HUES6 (cell line): ENCODE data around the gene GSG1L.

Experiments used
- H3K27ac ChIP-seq: 2 replicates; pipeline ENCODE4 v1.7.0; 2013; ENCODE audit warnings: low read depth, mild to moderate bottlenecking, low read length, inconsistent platforms
- H3K27me3 ChIP-seq: 2 replicates; pipeline ENCODE4 v1.6.1; 2013; ENCODE audit warnings: low read length; ENCODE audit not compliant: control insufficient read depth, insufficient read depth
- H3K36me3 ChIP-seq: 2 replicates; pipeline ENCODE4 v1.6.1; 2013; ENCODE audit warnings: low read length; ENCODE audit not compliant: control insufficient read depth, insufficient read depth
- H3K4me1 ChIP-seq: 2 replicates; pipeline ENCODE4 v1.6.1; 2013; ENCODE audit warnings: low read length; ENCODE audit not compliant: control insufficient read depth, insufficient read depth
- H3K4me3 ChIP-seq: 2 replicates; pipeline ENCODE4 v1.5.1; 2013; ENCODE audit warnings: low read depth, low read length
- H3K9ac ChIP-seq: one replicate; pipeline ENCODE4 v1.6.1; 2013; ENCODE audit warnings: mild to moderate bottlenecking, low read length
- H3K9me3 ChIP-seq: 2 replicates; pipeline ENCODE4 v1.6.1; 2013; ENCODE audit warnings: low read depth, low read length; ENCODE audit not compliant: control insufficient read depth, insufficient read depth

GSG1L gene

DNA sequence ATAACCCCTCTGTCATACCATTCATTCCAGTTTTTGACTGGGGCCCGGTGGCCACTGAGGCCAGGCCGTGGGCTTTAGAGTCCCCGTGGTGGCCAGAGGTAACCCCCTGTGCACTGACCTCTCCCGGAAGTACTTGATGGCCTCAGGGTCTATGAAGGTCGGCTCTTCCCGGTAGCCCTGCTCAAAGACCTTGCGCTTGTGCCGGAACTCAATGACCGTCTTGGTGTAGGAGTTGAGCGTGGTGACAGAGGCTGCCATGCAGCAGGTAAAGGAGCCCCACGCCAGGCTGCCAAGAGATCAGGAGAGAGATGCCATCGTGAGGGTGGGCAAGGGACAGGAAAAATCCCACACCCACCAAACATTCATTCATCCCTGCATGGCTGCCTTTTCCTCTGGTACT, 234.8 kb downstream of the GSG1L start:
- no peaks in the 10 kb centered on the region for H3K36me3 ChIP-seq
- peaks cover 14% of the 10 kb centered on the region for H3K9me3 ChIP-seq
- H3K4me1 ChIP-seq: no peaks in the 10 kb centered on the region
- no peak overlapping the region for H3K27ac ChIP-seq
- no peak overlapping the region for H3K9ac ChIP-seq
- peaks cover 4% of the 10 kb centered on the region for H3K27me3 ChIP-seq
- no peak overlapping the region for H3K4me3 ChIP-seq

DNA sequence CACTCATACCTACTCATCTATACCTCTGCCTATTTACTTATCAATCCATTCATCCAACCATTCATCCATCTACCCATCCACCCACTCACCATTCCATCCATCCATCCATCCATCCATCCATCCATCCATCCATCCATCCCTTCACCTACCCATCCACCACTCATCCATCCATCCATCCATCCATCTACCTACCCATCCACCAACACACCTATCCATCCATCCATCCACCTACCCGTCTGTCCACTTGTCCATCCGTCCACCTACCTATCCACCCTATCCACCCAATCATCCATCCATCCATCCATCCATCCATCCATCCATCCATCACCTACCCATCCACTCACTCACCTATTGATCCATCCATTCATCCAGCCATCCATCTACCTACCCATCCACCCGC, 235.7 kb downstream of the GSG1L start:
- Histone ChIP-seq H3K9me3 (peaks cover 14% of the 10 kb centered on the region), H3K27me3 (peaks cover 4% of the 10 kb centered on the region), H3K9ac (no peak overlapping the region), H3K4me1 (no peaks in the 10 kb centered on the region), H3K4me3 (no peak overlapping the region), H3K27ac (no peak overlapping the region), H3K36me3 (no peaks in the 10 kb centered on the region)

DNA sequence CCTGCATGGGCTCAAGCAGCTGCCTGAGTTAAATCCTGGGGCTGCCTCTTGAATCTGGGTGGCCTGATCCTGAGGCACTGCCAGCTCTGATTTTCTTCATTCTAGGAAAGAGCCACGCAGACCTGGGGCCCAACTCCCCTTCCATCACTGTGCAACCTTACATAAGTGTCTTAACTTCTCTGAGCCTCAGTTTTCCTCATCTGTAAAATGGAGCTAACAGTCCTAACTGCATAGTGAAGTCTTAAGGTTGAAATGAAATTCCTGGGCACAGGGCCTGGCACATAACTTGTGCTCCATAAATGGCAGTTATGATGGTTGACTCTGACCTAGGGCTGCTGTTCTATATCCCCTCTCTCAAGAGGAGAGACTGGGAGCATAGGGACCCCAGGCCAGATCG, 236.6 kb downstream of the GSG1L start:
- no peaks in the 10 kb centered on the region for H3K4me1 ChIP-seq
- peaks cover 14% of the 10 kb centered on the region for H3K9me3 ChIP-seq
- no peak overlapping the region for H3K9ac ChIP-seq
- H3K27me3 ChIP-seq: peaks cover 4% of the 10 kb centered on the region
- no peak overlapping the region for H3K4me3 ChIP-seq
- no peaks in the 10 kb centered on the region for H3K36me3 ChIP-seq
- no peak overlapping the region for H3K27ac ChIP-seq

DNA sequence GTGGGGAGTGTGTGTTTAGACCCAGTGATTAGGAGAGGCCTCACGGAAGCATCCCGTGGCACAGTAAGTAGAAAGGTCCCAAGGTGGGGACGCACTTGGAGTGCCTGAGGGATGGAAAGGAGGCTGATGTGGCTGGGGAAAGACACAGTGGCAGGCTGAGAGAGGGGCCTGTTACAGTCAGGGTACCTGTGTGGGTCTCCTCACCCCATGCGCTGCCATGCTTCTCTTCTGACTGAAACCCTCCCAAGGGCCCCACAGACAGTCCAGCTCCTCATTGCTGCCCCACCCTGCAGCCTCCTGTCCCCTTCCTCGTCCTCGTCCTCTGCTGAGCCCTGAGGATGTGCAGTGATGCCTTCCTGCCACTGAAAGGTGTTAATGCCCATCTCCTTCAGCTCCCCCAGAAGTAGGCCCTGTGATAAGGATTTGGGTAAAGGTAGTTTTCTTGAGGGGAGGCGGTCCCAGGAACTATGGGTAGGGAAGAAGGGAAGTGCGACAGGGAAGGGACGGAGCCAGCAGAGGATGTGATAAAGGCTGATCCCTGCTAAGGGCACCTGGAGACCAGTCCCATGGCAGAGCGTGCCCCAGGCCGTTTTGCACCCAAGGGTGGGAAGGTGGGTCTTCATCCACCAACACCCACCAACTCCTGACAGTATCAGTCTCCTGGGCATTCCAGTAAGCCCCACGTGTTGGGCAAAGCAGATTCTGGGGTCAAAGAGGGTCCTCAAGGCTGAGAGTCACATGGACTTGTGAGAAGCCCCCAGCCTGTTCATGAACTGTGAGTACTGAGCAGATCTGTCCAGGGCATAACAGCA, 237.2 kb downstream of the GSG1L start:
- Histone ChIP-seq H3K4me1 (no peaks in the 10 kb centered on the region), H3K9me3 (peaks cover 14% of the 10 kb centered on the region), H3K27ac (no peak overlapping the region), H3K9ac (no peak overlapping the region), H3K4me3 (no peak overlapping the region), H3K36me3 (no peaks in the 10 kb centered on the region), H3K27me3 (peaks cover 4% of the 10 kb centered on the region; the same call in 1 of the 2 replicates)

DNA sequence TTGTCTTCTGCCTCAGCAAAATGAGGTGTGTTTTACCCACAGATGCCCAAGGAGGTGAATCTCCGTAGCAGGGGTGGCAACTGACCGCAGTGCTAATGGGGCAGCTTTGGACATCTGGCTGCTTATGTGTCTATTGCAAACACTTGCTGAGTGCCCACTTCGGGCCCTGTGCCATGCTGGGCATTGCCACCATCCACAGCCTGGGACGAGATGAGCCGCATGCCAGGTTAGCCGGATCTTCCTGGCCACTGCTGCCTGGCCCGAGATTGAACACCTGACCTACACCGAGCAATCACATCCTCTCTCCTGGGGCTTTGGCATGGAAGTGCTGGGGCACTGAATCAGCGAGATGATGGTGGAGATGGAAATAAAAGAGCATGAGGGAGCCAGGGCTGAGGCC, 238.7 kb downstream of the GSG1L start:
- H3K9ac ChIP-seq: no peak overlapping the region
- no peak overlapping the region for H3K4me3 ChIP-seq
- no peak overlapping the region for H3K27ac ChIP-seq
- H3K36me3 ChIP-seq: no peaks in the 10 kb centered on the region
- H3K4me1 ChIP-seq: no peaks in the 10 kb centered on the region
- H3K27me3 ChIP-seq: peaks cover 5% of the 10 kb centered on the region; the same call in 1 of the 2 replicates
- H3K9me3 ChIP-seq: peaks cover 4% of the 10 kb centered on the region

DNA sequence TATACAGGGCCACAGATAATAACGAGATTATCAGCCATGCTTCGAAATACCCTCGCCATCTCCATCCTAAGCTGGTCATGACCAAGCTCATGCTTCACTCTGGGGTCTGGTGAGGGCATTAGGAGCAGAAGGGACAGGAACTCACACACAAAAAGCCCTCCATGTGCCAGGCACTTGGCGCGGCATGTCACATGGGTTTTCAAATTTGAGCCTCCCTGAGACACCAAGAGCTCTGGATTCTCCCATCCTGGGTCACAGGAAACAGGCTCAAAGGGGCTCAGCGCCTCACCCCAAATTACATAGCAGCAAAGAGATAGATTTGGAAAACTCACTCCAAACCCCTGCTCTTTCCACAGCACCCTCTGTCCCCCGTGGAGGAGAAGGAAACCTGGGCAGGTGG, 239.5 kb downstream of the GSG1L start:
- H3K9me3 ChIP-seq: no peaks in the 10 kb centered on the region
- H3K36me3 ChIP-seq: no peaks in the 10 kb centered on the region
- no peaks in the 10 kb centered on the region for H3K4me1 ChIP-seq
- no peak overlapping the region for H3K4me3 ChIP-seq
- H3K27ac ChIP-seq: no peak overlapping the region
- no peak overlapping the region for H3K9ac ChIP-seq
- H3K27me3 ChIP-seq: peaks cover 5% of the 10 kb centered on the region; the same call in 1 of the 2 replicates

DNA sequence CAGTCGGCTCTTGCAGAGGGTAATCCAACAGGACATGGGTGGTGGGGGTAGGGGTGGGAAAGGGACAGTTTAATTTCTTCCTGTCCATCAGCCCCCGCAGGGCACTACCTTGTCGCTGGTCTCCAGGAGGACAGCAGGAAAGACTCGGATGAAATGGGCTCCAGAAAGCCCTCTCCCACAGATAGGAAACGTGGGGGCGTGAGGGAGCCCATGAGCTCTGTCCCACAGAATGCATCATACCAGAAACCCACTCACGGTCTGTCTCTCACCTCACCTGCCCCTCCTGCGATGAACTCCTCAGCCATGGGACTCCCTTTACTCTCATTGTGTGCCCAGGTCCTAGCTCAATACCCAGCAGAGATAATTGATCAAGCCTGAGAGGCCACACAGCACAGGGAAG, 240.1 kb downstream of the GSG1L start:
- no peaks in the 10 kb centered on the region for H3K36me3 ChIP-seq
- H3K27me3 ChIP-seq: peaks cover 5% of the 10 kb centered on the region; the same call in 1 of the 2 replicates
- H3K27ac ChIP-seq: no peak overlapping the region
- no peak overlapping the region for H3K4me3 ChIP-seq
- no peaks in the 10 kb centered on the region for H3K9me3 ChIP-seq
- H3K4me1 ChIP-seq: no peaks in the 10 kb centered on the region
- H3K9ac ChIP-seq: no peak overlapping the region

DNA sequence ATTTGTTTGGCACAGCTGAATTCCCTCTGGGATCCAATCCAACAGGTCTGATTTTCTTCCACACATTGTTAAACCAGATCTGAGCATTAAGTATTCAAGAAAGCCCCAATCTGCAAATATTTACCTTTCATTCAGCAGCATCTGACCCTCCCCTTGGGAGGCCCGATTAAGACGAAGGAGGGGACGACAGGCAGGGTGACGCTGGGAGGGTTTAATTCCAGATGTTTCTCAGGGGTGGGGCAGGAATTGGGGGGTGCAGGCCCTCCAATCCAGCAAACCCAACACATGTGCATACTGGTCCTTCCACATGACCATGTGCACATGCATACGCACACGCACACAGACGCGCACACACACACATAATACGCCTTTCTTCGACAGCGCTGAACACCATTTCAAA, 240.5 kb downstream of the GSG1L start:
- Histone ChIP-seq H3K9ac (no peak overlapping the region), H3K9me3 (no peaks in the 10 kb centered on the region), H3K4me3 (no peak overlapping the region), H3K27ac (no peak overlapping the region), H3K27me3 (peaks cover 6% of the 10 kb centered on the region), H3K4me1 (no peaks in the 10 kb centered on the region), H3K36me3 (no peaks in the 10 kb centered on the region)

DNA sequence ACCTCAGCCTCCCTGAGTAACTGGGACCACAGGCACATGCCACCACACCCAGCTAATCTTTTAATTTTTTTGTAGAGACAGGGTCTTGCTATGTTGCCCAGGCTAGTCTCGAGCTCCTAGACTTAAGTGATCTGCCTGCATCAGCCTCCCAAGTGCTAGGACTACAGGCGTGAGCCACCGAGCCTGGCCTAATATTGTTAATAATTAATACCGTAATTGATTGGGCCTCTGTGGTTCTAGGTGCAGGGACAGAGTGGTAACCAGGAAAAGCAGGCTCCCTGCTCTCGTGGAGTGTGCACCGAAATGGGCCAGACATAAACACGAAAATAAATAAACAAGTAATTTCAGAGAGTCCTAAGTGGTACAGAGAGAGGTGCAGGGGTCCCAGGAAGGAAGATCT, 241.0 kb downstream of the GSG1L start:
- no peak overlapping the region for H3K9ac ChIP-seq
- no peaks in the 10 kb centered on the region for H3K9me3 ChIP-seq
- H3K4me1 ChIP-seq: no peaks in the 10 kb centered on the region

DNA sequence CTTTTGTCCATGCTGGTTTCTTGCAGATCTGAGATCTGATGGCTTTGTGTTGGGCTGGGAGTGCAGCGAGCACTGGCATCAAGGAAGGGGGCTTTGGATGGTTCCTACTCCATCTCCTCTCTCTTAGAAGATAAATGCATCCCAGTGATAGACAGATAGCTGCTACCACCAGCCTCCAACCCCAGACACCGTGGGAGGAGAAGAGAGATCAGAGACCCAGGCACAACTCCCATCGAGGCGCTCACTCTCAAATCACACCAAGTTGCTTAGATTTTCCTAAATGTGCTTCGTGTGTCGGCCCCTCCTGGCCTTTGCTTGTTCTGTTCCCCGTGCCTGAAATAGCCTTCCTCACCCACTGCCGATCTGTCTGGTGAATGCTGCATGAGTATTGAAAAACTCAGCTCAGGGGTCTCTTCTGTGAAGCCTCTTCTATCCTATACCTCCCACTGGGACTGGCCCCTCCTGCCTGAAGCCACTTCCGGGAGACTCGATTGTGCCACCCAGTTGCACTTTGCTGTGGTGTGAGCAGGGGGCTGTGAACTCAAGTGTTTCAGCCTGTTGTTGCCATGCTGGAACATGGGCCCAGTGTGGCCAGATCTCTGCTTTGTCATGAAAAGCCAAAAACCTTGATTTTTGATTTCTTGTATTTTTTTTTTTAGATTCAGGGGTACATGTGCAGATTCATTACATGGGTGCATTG, 242.7 kb downstream of the GSG1L start:
- H3K9ac ChIP-seq: no peak overlapping the region
- no peak overlapping the region for H3K4me3 ChIP-seq
- no peak overlapping the region for H3K27ac ChIP-seq
- no peaks in the 10 kb centered on the region for H3K9me3 ChIP-seq
- H3K27me3 ChIP-seq: peaks cover 8% of the 10 kb centered on the region
- H3K4me1 ChIP-seq: no peaks in the 10 kb centered on the region
- H3K36me3 ChIP-seq: no peaks in the 10 kb centered on the region

More for the DNA sequence above, 241.0 kb downstream of the GSG1L start:
- Histone ChIP-seq H3K4me3 (no peak overlapping the region), H3K27ac (no peak overlapping the region), H3K27me3 (peaks cover 8% of the 10 kb centered on the region), H3K36me3 (no peaks in the 10 kb centered on the region)

DNA sequence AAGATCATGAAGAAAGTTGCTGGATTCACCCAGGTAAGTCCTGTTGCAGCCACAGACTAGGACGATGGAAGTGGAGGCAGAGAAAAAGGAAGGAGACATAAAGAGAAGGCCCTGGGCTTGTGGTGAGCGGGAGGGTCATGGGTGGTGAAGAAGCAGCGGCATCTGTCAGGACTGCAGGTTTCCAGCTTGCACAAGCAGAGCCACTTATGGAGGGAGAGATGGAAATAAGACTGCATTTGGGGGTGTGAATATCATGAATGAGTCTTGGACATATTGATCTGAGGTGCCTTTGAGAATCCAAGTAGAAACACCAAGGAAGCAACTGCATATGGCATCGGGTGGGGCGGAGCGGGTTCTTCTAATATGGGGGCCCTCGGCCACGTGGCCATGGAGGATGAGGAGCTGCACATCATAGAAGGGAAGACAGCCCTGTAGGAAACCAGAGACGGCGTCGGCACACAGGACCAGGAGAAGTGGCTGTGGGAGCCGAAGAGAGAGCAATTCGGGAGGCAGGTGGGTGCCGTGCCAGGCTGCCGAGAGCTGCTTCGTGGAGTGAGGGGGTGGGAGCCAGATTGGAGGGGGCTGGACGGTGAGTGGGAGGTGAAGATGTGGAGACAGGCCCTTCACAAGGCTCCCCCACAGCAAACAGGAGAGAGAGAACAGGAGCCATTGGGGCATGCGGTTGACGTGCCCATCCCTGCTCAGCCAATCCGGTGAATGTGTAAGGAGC, 243.5 kb downstream of the GSG1L start:
- Histone ChIP-seq H3K27me3 (peaks cover 8% of the 10 kb centered on the region), H3K27ac (no peak overlapping the region), H3K9me3 (no peaks in the 10 kb centered on the region; the same call in 1 of the 2 replicates), H3K36me3 (no peaks in the 10 kb centered on the region), H3K9ac (no peak overlapping the region), H3K4me3 (no peak overlapping the region), H3K4me1 (no peaks in the 10 kb centered on the region)
